ENCODE measurements around the gene COQ9. TPM values are rescaled to one million over a fixed set of nuclear protein-coding genes. Genes with fewer than 3 reads are reported as not detected.

COQ9 gene
- total RNA-seq, 1 donor from 2014 or later: 48.3 TPM

DNA sequence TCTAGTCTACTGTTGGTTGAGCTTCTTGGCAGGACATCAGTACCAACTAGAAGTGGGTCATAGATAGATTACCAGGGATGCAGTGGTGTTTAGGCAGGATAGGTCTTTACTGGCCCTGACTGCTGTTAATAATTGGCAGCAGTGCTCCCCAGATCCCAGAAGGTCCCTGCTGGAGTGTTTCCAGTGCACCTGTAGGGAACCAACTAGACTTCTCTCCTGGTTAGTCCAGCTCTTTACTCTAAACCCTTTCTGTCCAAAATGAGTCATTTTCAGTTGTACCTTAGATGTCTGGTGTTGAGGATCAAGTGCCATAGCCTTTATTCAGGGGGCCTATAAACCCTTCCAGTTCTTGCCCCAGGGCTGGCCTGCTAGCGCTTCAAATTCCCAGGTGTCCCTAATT is 23.9 kb downstream of the COQ9 start:
- Mint-ChIP-seq H3K9me3 (no peaks in the 10 kb centered on the region), H3K4me1 (peaks cover 3% of the 10 kb centered on the region), H3K27me3 (ENCODE audit: low read depth) (no peaks in the 10 kb centered on the region), H3K36me3 (peaks cover 17% of the 10 kb centered on the region), H3K27ac (no peak overlapping the region), H3K4me3 (no peak overlapping the region)
- DNase-seq (ENCODE audit: low spot score in 2 of 2, unreplicated experiment in 2 of 2): no peak
- no peak for TF ChIP-seq CTCF (IDR thresholded peaks at IDR 0.05; ENCODE audit: unreplicated experiment)

- H3K4me3 Mint-ChIP-seq: no peak overlapping the region
- peak overlapping the region; percentile 48 for H3K27ac Mint-ChIP-seq
Measured at GRCh38 chr16:57471852-57472664, 24.8 kb downstream of the COQ9 start.

GRCh38 chr16:57472665-57473060 is 25.4 kb downstream of the COQ9 start:
- TF ChIP-seq CTCF (IDR thresholded peaks at IDR 0.05; ENCODE audit: unreplicated experiment): no peak
- Mint-ChIP-seq H3K9me3 (no peaks in the 10 kb centered on the region), H3K27me3 (ENCODE audit: low read depth) (no peaks in the 10 kb centered on the region), H3K27ac (no peak overlapping the region), H3K36me3 (peaks cover 17% of the 10 kb centered on the region), H3K4me1 (peaks cover 7% of the 10 kb centered on the region), H3K4me3 (no peak overlapping the region)
- DNase-seq (ENCODE audit: low spot score in 2 of 2, unreplicated experiment in 2 of 2): no peak

More at GRCh38 chr16:57471852-57472664, 24.8 kb downstream of the COQ9 start:
- no peaks in the 10 kb centered on the region for H3K27me3 Mint-ChIP-seq (ENCODE audit: low read depth)
- H3K4me1 Mint-ChIP-seq: peaks cover 7% of the 10 kb centered on the region
- no peak for DNase-seq (ENCODE audit: low spot score in 2 of 2, unreplicated experiment in 2 of 2)
- TF ChIP-seq CTCF (IDR thresholded peaks at IDR 0.05; ENCODE audit: unreplicated experiment): no peak
- H3K36me3 Mint-ChIP-seq: peaks cover 17% of the 10 kb centered on the region
- no peaks in the 10 kb centered on the region for H3K9me3 Mint-ChIP-seq

DNA sequence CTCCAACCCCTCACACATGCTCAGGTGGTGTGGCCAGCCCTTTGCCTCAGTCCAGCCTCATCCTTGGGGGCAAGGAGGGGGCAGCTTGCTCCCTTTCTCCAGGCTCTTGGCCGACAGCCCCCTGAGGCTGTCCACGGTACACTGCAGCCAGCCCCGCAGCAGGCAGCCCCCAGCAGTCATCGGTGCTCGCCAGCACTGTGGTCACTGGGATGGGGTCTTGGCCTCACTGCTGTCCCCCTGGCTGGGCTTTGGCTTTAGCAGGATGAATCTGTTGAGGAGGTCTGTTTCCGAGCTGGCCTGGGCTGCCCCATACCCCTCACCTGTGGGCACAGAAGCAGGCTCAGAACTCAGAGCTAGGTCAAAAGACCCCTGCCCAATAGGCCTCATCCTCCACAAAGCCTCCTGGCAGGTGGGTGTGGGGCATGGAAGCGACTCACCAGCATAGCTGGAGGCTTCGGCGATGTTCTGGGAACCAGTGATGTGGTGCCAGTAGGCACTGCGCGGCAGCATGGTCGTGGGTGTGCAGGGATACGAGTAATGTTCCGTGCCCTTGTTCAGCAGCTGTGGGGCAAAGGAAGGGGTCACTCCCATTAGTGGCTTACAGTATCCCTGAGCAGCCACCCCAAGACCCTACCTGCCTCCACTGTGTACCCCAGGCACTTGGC is 26.0 kb downstream of the COQ9 start:
- no peak for DNase-seq (ENCODE audit: low spot score in 2 of 2, unreplicated experiment in 2 of 2)
- no peak for TF ChIP-seq CTCF (IDR thresholded peaks at IDR 0.05; ENCODE audit: unreplicated experiment)
- Mint-ChIP-seq H3K9me3 (no peaks in the 10 kb centered on the region), H3K27me3 (ENCODE audit: low read depth) (no peaks in the 10 kb centered on the region), H3K27ac (no peak overlapping the region), H3K36me3 (peaks cover 15% of the 10 kb centered on the region), H3K4me3 (no peak overlapping the region), H3K4me1 (peaks cover 7% of the 10 kb centered on the region)

DNA sequence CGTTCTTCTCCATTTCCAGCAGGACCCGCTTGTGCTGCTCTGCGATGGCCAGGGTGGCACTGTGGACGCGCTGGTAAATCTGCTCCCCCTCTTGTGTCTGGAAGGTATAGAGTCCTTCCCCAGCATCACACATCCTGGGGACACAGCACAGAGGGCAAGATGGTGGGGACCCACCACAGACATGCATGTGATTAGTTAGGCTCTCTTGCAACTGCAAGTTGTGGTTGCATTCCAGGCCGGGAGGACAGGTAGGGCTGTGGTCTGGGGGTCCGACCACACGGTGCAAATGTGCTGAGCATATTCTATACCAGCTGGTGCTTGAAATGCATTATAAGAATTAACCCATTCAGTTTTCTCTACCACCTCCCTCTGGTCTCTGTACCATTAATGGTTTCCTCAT is 26.6 kb downstream of the COQ9 start:
- Mint-ChIP-seq H3K36me3 (peaks cover 13% of the 10 kb centered on the region), H3K4me3 (no peak overlapping the region)
- no peak for TF ChIP-seq CTCF (IDR thresholded peaks at IDR 0.05; ENCODE audit: unreplicated experiment)

More for the DNA sequence above, 26.6 kb downstream of the COQ9 start:
- no peaks in the 10 kb centered on the region for H3K9me3 Mint-ChIP-seq
- peaks cover 11% of the 10 kb centered on the region for H3K4me1 Mint-ChIP-seq
- no peak overlapping the region for H3K27ac Mint-ChIP-seq
- DNase-seq (ENCODE audit: low spot score in 2 of 2, unreplicated experiment in 2 of 2): no peak
- H3K27me3 Mint-ChIP-seq (ENCODE audit: low read depth): no peaks in the 10 kb centered on the region

Measured in mesothelial cell of epicardium (in vitro differentiated cells).